MM.1S (cell line): ENCODE data around the gene TCF12.

Experiments
- DNase-seq: peaks from one replicate; pipeline ENCODE4 v3.0.0-alpha.2; 2015
- H2AFZ ChIP-seq: fragments of 300-600 bp; sonication (generic); 2 replicates; pipeline ENCODE4 v1.6.0; 2016; ENCODE audit warnings: antibody characterized with exemption, low read length
- H3F3A ChIP-seq: fragments of 300-600 bp; sonication (generic); 2 replicates; pipeline ENCODE4 v1.6.1; 2016; ENCODE audit warnings: mild to moderate bottlenecking, antibody characterized with exemption, low read length, moderate library complexity, mixed read lengths; ENCODE audit not compliant: insufficient read depth
- H3K27ac ChIP-seq: fragments of 300-600 bp; sonication (generic); 2 replicates; pipeline ENCODE4 v1.5.1; 2016; ENCODE audit warnings: mild to moderate bottlenecking, low read length
- H3K27me3 ChIP-seq: fragments of 300-600 bp; sonication (generic); replicated peaks from 2 replicates; pipeline ENCODE4 v1.6.0; 2016; ENCODE audit warnings: low read length; ENCODE audit not compliant: insufficient read depth
- H3K36me3 ChIP-seq: fragments of 300-600 bp; sonication (generic); replicated peaks from 2 replicates; pipeline ENCODE4 v1.6.1; 2016; ENCODE audit warnings: mild to moderate bottlenecking, low read length, mixed read lengths; ENCODE audit not compliant: insufficient read depth
- H3K4me1 ChIP-seq: fragments of 300-600 bp; sonication (generic); 2 replicates; pipeline ENCODE4 v1.6.1; 2016; ENCODE audit warnings: low read length, mixed read lengths
- H3K4me2 ChIP-seq: fragments of 300-600 bp; sonication (generic); 2 replicates; pipeline ENCODE4 v1.6.0; 2016; ENCODE audit warnings: low read depth, low read length
- H3K4me3 ChIP-seq: fragments of 300-600 bp; sonication (generic); 2 replicates; pipeline ENCODE4 v1.5.1; 2016; ENCODE audit warnings: low read length, mixed read lengths
- H3K79me2 ChIP-seq: fragments of 300-600 bp; sonication (generic); 2 replicates; pipeline ENCODE4 v1.6.1; 2016; ENCODE audit warnings: mixed run types, low read length, mixed read lengths
- H3K9ac ChIP-seq: fragments of 300-600 bp; sonication (generic); 2 replicates; pipeline ENCODE4 v1.6.1; 2016; ENCODE audit warnings: low read length, mixed read lengths
- H3K9me2 ChIP-seq: fragments of 300-600 bp; sonication (generic); replicated peaks from 2 replicates; pipeline ENCODE4 v1.6.1; 2016; ENCODE audit warnings: mild to moderate bottlenecking, low read length, mixed read lengths; ENCODE audit not compliant: insufficient read depth
- H3K9me3 ChIP-seq: fragments of 300-600 bp; sonication (generic); replicated peaks from 2 replicates; pipeline ENCODE4 v1.6.1; 2016; ENCODE audit warnings: mild to moderate bottlenecking, low read length, mixed read lengths; ENCODE audit not compliant: insufficient read depth
- H4K20me1 ChIP-seq: fragments of 300-600 bp; sonication (generic); 2 replicates; pipeline ENCODE4 v1.6.1; 2016; ENCODE audit warnings: mild to moderate bottlenecking, low read length, moderate library complexity, mixed read lengths; ENCODE audit not compliant: insufficient read depth
- CTCF ChIP-seq: fragments of 300-600 bp; sonication (generic); IDR thresholded peaks from 2 replicates; pipeline ENCODE4 v1.5.1; 2016; ENCODE audit warnings: antibody characterized with exemption, low read length, mixed read lengths
- EZH2 ChIP-seq: fragments of 300-600 bp; sonication (generic); optimal IDR thresholded peaks from 2 replicates; pipeline ENCODE3; 2017; ENCODE audit warnings: low read depth, mild to moderate bottlenecking, antibody characterized with exemption, low read length, mixed read lengths
- EZH2phosphoT487 ChIP-seq: fragments of 300-600 bp; sonication (generic); IDR thresholded peaks from 2 replicates; pipeline ENCODE4 v1.6.1; 2018; ENCODE audit warnings: antibody characterized with exemption, low read length

TCF12 gene

GRCh38 chr15:57322602-57323250 lies 404.3 kb downstream of the TCF12 start:
- Histone ChIP-seq H4K20me1 (no peaks in the 10 kb centered on the region), H3F3A (no peaks in the 10 kb centered on the region), H3K27me3 (no peaks in the 10 kb centered on the region), H3K9me2 (no peaks in the 10 kb centered on the region), H3K36me3 (no peaks in the 10 kb centered on the region), H2AFZ (no peak overlapping the region), H3K4me2 (no peak overlapping the region), H3K9ac (no peak overlapping the region), H3K79me2 (no peaks in the 10 kb centered on the region), H3K4me1 (no peaks in the 10 kb centered on the region), H3K27ac (no peak overlapping the region), H3K9me3 (no peaks in the 10 kb centered on the region), H3K4me3 (no peak overlapping the region)
- no peak for DNase-seq
- TF ChIP-seq EZH2phosphoT487 (no peak), CTCF (no peak), EZH2 (no peak)

- Histone ChIP-seq H4K20me1 (no peaks in the 10 kb centered on the region), H3K4me1 (no peaks in the 10 kb centered on the region), H3K27ac (no peak overlapping the region), H2AFZ (peak overlapping the region; percentile 46; the same call in 1 of the 2 replicates), H3K4me2 (no peak overlapping the region), H3K36me3 (no peaks in the 10 kb centered on the region), H3K79me2 (no peaks in the 10 kb centered on the region), H3K4me3 (no peak overlapping the region), H3F3A (no peaks in the 10 kb centered on the region), H3K9me2 (no peaks in the 10 kb centered on the region), H3K9ac (no peak overlapping the region), H3K27me3 (no peaks in the 10 kb centered on the region), H3K9me3 (no peaks in the 10 kb centered on the region)
- DNase-seq = no peak
- TF ChIP-seq EZH2 (no peak), EZH2phosphoT487 (no peak)
These were observed 404.9 kb downstream of the TCF12 start for GRCh38 chr15:57323299-57323805.

- TF ChIP-seq EZH2phosphoT487 (no peak), CTCF (no peak), EZH2 (no peak)
- Histone ChIP-seq H3K9me3 (no peaks in the 10 kb centered on the region), H3K27ac (no peak overlapping the region), H3K9me2 (no peaks in the 10 kb centered on the region), H3K27me3 (no peaks in the 10 kb centered on the region), H4K20me1 (no peaks in the 10 kb centered on the region), H3F3A (no peaks in the 10 kb centered on the region), H3K4me2 (no peak overlapping the region), H3K79me2 (no peaks in the 10 kb centered on the region), H3K4me1 (no peaks in the 10 kb centered on the region), H3K4me3 (no peak overlapping the region), H3K36me3 (no peaks in the 10 kb centered on the region), H3K9ac (no peak overlapping the region), H2AFZ (peak overlapping the region; percentile 46; the same call in 1 of the 2 replicates)
- peak; percentile 23 for DNase-seq
These were observed 405.6 kb downstream of the TCF12 start for GRCh38 chr15:57323806-57324589.

- Histone ChIP-seq H3K9me2 (no peaks in the 10 kb centered on the region), H3K9me3 (no peaks in the 10 kb centered on the region), H3K9ac (no peak overlapping the region), H3K4me3 (no peak overlapping the region), H3K27me3 (no peaks in the 10 kb centered on the region), H4K20me1 (no peaks in the 10 kb centered on the region), H2AFZ (no peak overlapping the region), H3K4me1 (no peaks in the 10 kb centered on the region), H3K4me2 (no peak overlapping the region), H3F3A (no peaks in the 10 kb centered on the region), H3K36me3 (no peaks in the 10 kb centered on the region), H3K27ac (no peak overlapping the region), H3K79me2 (no peaks in the 10 kb centered on the region)
- no peak for DNase-seq
- TF ChIP-seq CTCF (no peak), EZH2 (no peak), EZH2phosphoT487 (no peak)
These were observed 406.1 kb downstream of the TCF12 start for GRCh38 chr15:57324590-57324890.
